Gastrocnemius medialis (tissue), 4 donors: Measurements from ENCODE around the gene SLC25A47. TPM values are rescaled to one million over a fixed set of nuclear protein-coding genes. Genes with fewer than 3 reads are reported as not detected.

Experiments used
- ATAC-seq, 2 donors: fragments of 150-250 bp; one replicate each; pipeline ENCODE4 v1.9.1; 2016
- DNase-seq, 2 donors: peaks; one replicate each; pipeline ENCODE4 v3.0.0-alpha.2; 2019
- H3K27ac ChIP-seq, 4 donors: fragments of 200-600 bp; sonication (generic); 1 replicate in 1 of 4; 2 replicates in 3 of 4; pipeline ENCODE4 v1.5.1; 2016 to 2018; ENCODE audit warnings: mild to moderate bottlenecking in 2 of 4, moderate library complexity in 1 of 4
- H3K27me3 ChIP-seq, 3 donors: fragments of 200-600 bp; sonication (generic) in 2 of 3; 1 replicate in 1 of 3; 2 replicates in 2 of 3; pipeline versions ENCODE4 v1.5.1 to v1.6.0; 2016 to 2019; ENCODE audit warnings: mild to moderate bottlenecking in 1 of 3, moderate library complexity in 1 of 3
- H3K36me3 ChIP-seq, 2 donors: fragments of 200-600 bp; sonication (generic) in 1 of 2; one replicate each; pipeline ENCODE4 v1.5.1; 2017 to 2018
- H3K4me1 ChIP-seq, 2 donors: fragments of 200-600 bp; sonication (generic) in 1 of 2; one replicate each; pipeline ENCODE4 v1.5.1; 2016 to 2017; ENCODE audit warnings: mild to moderate bottlenecking in 2 of 2
- H3K4me3 ChIP-seq, 4 donors: fragments of 200-600 bp; sonication (generic) in 3 of 4; 1 replicate in 1 of 4; 2 replicates in 3 of 4; pipeline ENCODE4 v1.5.1; 2016 to 2019; ENCODE audit warnings: mild to moderate bottlenecking in 2 of 4
- H3K9me3 ChIP-seq, 3 donors: fragments of 200-600 bp; sonication (generic) in 2 of 3; 1 replicate in 1 of 3; 2 replicates in 2 of 3; pipeline ENCODE4 v1.5.1; 2016 to 2019
- CTCF ChIP-seq, 5 experiments: fragments of 450-650 bp in 3 of 5; fragments of 200-600 bp in 2 of 5; sonication (generic) in 2 of 5; IDR thresholded peaks in 4 of 5; conservative IDR thresholded peaks in 1 of 5; 1 replicate in 4 of 5; 2 replicates in 1 of 5; pipeline ENCODE4 v1.5.1; 2016 to 2019; ENCODE audit warnings: antibody characterized with exemption in 5 of 5, mild to moderate bottlenecking in 3 of 5, moderate library complexity in 3 of 5
- POLR2A ChIP-seq, 2 donors: fragments of 450-650 bp; IDR thresholded peaks; one replicate each; pipeline ENCODE4 v1.6.1; 2017; ENCODE audit warnings: antibody characterized with exemption in 2 of 2, mild to moderate bottlenecking in 2 of 2, moderate library complexity in 2 of 2
- in situ Hi-C, 4 donors: fragments of 200-750 bp; cut with MboI; loops; one replicate each; pipeline versions ENCODE4 v1.15.0 to v1.8.0; 2017; ENCODE audit warnings: low sequenced_read_pairs in 4 of 4
- intact Hi-C: fragments of 100-400 bp; cut with DNase I; formaldehyde crosslinking; loops from one replicate; pipeline ENCODE4 v1.15.1; 2023; ENCODE audit warnings: low total_unique reads
- total RNA-seq, 4 donors: library from RNA; depleted of rRNA; stranded (reverse); fragments of >200 nt; gene quantifications; one replicate each; pipeline versions ENCODE4 v1.1.0 to v1.2.3, GENCODE V29; 2016

SLC25A47 gene
- total RNA-seq, 4 donors from 2014 or later, result 0.46 to 1.3 TPM; not detected in 2

GRCh38 chr14:100350276-100350926 lies 27.3 kb downstream of the SLC25A47 start:
- TF ChIP-seq CTCF (IDR thresholded peaks at IDR 0.05 in 4 of 5, conservative IDR thresholded peaks at IDR 0.05 in 1 of 5) (no peak), POLR2A (IDR thresholded peaks at IDR 0.05) (no peak)
- Histone ChIP-seq H3K4me3 (no peak overlapping the region), H3K36me3 (peaks cover 0 to 76% of the 10 kb centered on the region in 2 donors), H3K27ac (no peak overlapping the region), H3K4me1 (no peaks in the 10 kb centered on the region), H3K27me3 (no peaks in the 10 kb centered on the region), H3K9me3 (no peaks in the 10 kb centered on the region)
- no peak for DNase-seq
- no peak for ATAC-seq
- intact Hi-C loops, result no loop called here
- in situ Hi-C loops, result no loop called here

- in situ Hi-C loops (no loop called here), intact Hi-C loops (no loop called here)
- no peaks in the 10 kb centered on the region for H3K4me1 ChIP-seq
- H3K27me3 ChIP-seq, result no peaks in the 10 kb centered on the region
- DNase-seq (no peak), ATAC-seq (no peak)
- H3K4me3 ChIP-seq, result no peak overlapping the region
- H3K36me3 ChIP-seq, result peaks cover 0 to 77% of the 10 kb centered on the region in 2 donors
- H3K27ac ChIP-seq, result no peak overlapping the region
- no peak for TF ChIP-seq POLR2A (IDR thresholded peaks at IDR 0.05)
- no peak for TF ChIP-seq CTCF (IDR thresholded peaks at IDR 0.05 in 4 of 5, conservative IDR thresholded peaks at IDR 0.05 in 1 of 5)
- no peaks in the 10 kb centered on the region for H3K9me3 ChIP-seq
Observed at GRCh38 chr14:100350986-100351385, 27.8 kb downstream of the SLC25A47 start.

- in situ Hi-C loops, result no loop called here
- peak overlapping the region in 1 of 4 donors; percentile 58 for H3K27ac ChIP-seq
- intact Hi-C loops, result no loop called here
Observed at GRCh38 chr14:100358396-100358795, 35.3 kb downstream of the SLC25A47 start.

DNA sequence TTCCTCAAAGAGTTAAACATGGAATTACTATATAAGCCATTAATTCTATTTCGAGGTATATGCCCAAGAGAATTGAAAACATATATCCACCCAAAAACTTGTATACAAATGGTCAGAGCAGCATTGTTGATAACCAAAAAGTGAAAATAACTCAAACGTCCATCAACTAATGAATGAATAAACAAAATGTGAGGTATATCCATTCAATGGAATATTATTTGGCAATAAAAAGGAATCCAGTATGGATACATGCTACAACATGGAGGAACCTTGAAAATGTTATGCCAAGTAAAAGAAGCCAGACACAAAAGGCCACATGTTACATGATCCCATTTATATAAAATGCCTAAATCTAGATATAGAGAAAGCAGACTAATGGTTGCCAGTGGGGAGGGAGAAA lies 36.0 kb downstream of the SLC25A47 start:
- Histone ChIP-seq H3K4me3 (no peak overlapping the region), H3K36me3 (peaks cover 0 to 69% of the 10 kb centered on the region in 2 donors), H3K27ac (peak overlapping the region; percentile 42 to 58 (median 50)), H3K9me3 (no peaks in the 10 kb centered on the region), H3K4me1 (peaks cover 0 to 6% of the 10 kb centered on the region in 2 donors), H3K27me3 (no peaks in the 10 kb centered on the region)
- intact Hi-C loops, result no loop called here
- in situ Hi-C loops, result no loop called here
- no peak for ATAC-seq
- TF ChIP-seq CTCF (IDR thresholded peaks at IDR 0.05 in 4 of 5, conservative IDR thresholded peaks at IDR 0.05 in 1 of 5) (no peak), POLR2A (IDR thresholded peaks at IDR 0.05) (no peak)
- no peak for DNase-seq

More at GRCh38 chr14:100358396-100358795, 35.3 kb downstream of the SLC25A47 start:
- no peaks in the 10 kb centered on the region for H3K27me3 ChIP-seq
- no peak overlapping the region for H3K4me3 ChIP-seq
- TF ChIP-seq POLR2A (IDR thresholded peaks at IDR 0.05) (no peak), CTCF (IDR thresholded peaks at IDR 0.05 in 4 of 5, conservative IDR thresholded peaks at IDR 0.05 in 1 of 5) (no peak)
- no peaks in the 10 kb centered on the region for H3K9me3 ChIP-seq
- H3K4me1 ChIP-seq, result peaks cover 0 to 6% of the 10 kb centered on the region in 2 donors
- DNase-seq (no peak), ATAC-seq (no peak)
- H3K36me3 ChIP-seq, result peaks cover 0 to 69% of the 10 kb centered on the region in 2 donors
